AG04450 (cell line): ENCODE data around the gene RHOXF2. TPM values are rescaled to one million over a fixed set of nuclear protein-coding genes. Genes with fewer than 3 reads are reported as not detected.
"Not testable (repeated sequence)": the region's sequence is repeated elsewhere in the genome, so short reads cannot be mapped to it uniquely, and the experiment has no call there.

Experiments
- CTCF ChIA-PET: fragments of 300-600, 350-600 bp; formaldehyde crosslinking; extraction: SDS; loops from one replicate; lab custom pipeline; 2022; ENCODE audit warnings: antibody characterized with exemption, inconsistent platforms; lab: Charles Lee
- POLR2A ChIA-PET: fragments of 350-600 bp; formaldehyde crosslinking; extraction: SDS; loops from one replicate; lab custom pipeline; 2021; ENCODE audit warnings: antibody characterized with exemption, inconsistent platforms; lab: Yijun Ruan, JAX
- DNase-seq: peaks from one replicate; pipeline ENCODE4 v3.0.0-alpha.2; 2011; ENCODE audit warnings: low read depth, low spot score
- H3K27ac ChIP-seq: one replicate; pipeline ENCODE4 v1.5.1; 2012; ENCODE audit warnings: low read depth, low read length, control low read depth
- H3K27me3 ChIP-seq: one replicate; pipeline ENCODE4 v1.6.0; 2012; ENCODE audit warnings: low read length; ENCODE audit not compliant: control insufficient read depth, insufficient read depth
- H3K4me3 ChIP-seq: 2 replicates; pipeline ENCODE4 v1.5.1; 2011; ENCODE audit warnings: mild to moderate bottlenecking, low read depth, low read length, control low read depth
- H3K9me3 ChIP-seq: 2 replicates; pipeline ENCODE4 v1.5.1; 2012; ENCODE audit warnings: low read length; ENCODE audit not compliant: control insufficient read depth, insufficient read depth
- CTCF ChIP-seq: IDR thresholded peaks from 2 replicates; pipeline ENCODE4 v1.5.1; 2011; ENCODE audit warnings: low read depth, low read length, control low read depth, inconsistent platforms
- polyA plus RNA-seq: library from polyadenylated mRNA; depleted of rRNA; stranded (reverse); fragments of >200 nt; gene quantifications from 2 replicates; pipeline ENCODE4 v1.2.3, GENCODE V29; 2011

The RHOXF2 gene
- polyA plus RNA-seq, 1 experiment, result not detected

- H3K9me3 ChIP-seq, result no peaks in the 10 kb centered on the region
- CTCF ChIA-PET, result no interaction called here
- TF ChIP-seq CTCF, result no peak
Measured at GRCh38 chrX:120140293-120140981, 18.0 kb upstream of the RHOXF2 start.

GRCh38 chrX:120144178-120144844 is 14.1 kb upstream of the RHOXF2 start:
- Histone ChIP-seq H3K27ac (peak overlapping the region; percentile 65), H3K27me3 (no peaks in the 10 kb centered on the region), H3K4me3 (peak overlapping the region; percentile 35), H3K9me3 (peaks cover 3% of the 10 kb centered on the region; the same call in 1 of the 2 replicates)
- CTCF ChIA-PET, result no interaction called here
- DNase-seq, result no peak
- TF ChIP-seq CTCF, result no peak
- POLR2A ChIA-PET, result no interaction called here

More at GRCh38 chrX:120140293-120140981, 18.0 kb upstream of the RHOXF2 start:
- no peak overlapping the region for H3K4me3 ChIP-seq
- no peak overlapping the region for H3K27ac ChIP-seq
- POLR2A ChIA-PET, result no interaction called here
- no peak for DNase-seq
- H3K27me3 ChIP-seq, result no peaks in the 10 kb centered on the region

GRCh38 chrX:120145295-120145925 is 13.0 kb upstream of the RHOXF2 start:
- peaks cover 3% of the 10 kb centered on the region; the same call in 1 of the 2 replicates for H3K9me3 ChIP-seq
- no peak overlapping the region for H3K4me3 ChIP-seq
- no peaks in the 10 kb centered on the region for H3K27me3 ChIP-seq
- CTCF ChIA-PET, result no interaction called here
- no peak overlapping the region for H3K27ac ChIP-seq
- no peak for DNase-seq
- POLR2A ChIA-PET, result no interaction called here
- TF ChIP-seq CTCF, result no peak

- H3K27me3 ChIP-seq, DNase-seq, H3K27ac ChIP-seq, H3K9me3 ChIP-seq, POLR2A ChIA-PET, H3K4me3 ChIP-seq: not testable (repeated sequence)
- CTCF ChIA-PET, result interaction anchor here (0.5 kb wide), 1 partner anchor 306 kb away, joined by 3 read pairs; no protein-coding TSS in a partner anchor
Measured at GRCh38 chrX:120146323-120146722, 12.1 kb upstream of the RHOXF2 start.

- no peak overlapping the region for H3K27ac ChIP-seq
- DNase-seq, result no peak
- no peaks in the 10 kb centered on the region for H3K27me3 ChIP-seq
- H3K4me3 ChIP-seq, result no peak overlapping the region
- ChIA-PET CTCF (no interaction called here), POLR2A (no interaction called here)
- TF ChIP-seq CTCF, result no peak
- peaks cover 3% of the 10 kb centered on the region; the same call in 1 of the 2 replicates for H3K9me3 ChIP-seq
Measured at GRCh38 chrX:120147537-120147936, 10.9 kb upstream of the RHOXF2 start.

GRCh38 chrX:120150109-120150744 is 8.2 kb upstream of the RHOXF2 start:
- CTCF ChIA-PET, POLR2A ChIA-PET: not testable (repeated sequence)

GRCh38 chrX:120159086-120159485 is 673 bp downstream of the RHOXF2 start:
- H3K27ac ChIP-seq, CTCF ChIA-PET, POLR2A ChIA-PET, DNase-seq, H3K9me3 ChIP-seq, H3K27me3 ChIP-seq, H3K4me3 ChIP-seq: not testable (repeated sequence)

More at GRCh38 chrX:120150109-120150744, 8.2 kb upstream of the RHOXF2 start:
- not testable (repeated sequence) for DNase-seq, H3K9me3 ChIP-seq, H3K4me3 ChIP-seq, H3K27ac ChIP-seq, H3K27me3 ChIP-seq
